Measurements from ENCODE around the gene ZFYVE21.

- no peak for TF ChIP-seq CTCF (IDR thresholded peaks at IDR 0.05)
- TF ChIP-seq SREBF2 (IDR thresholded peaks at IDR 0.05) = no peak
- no peak for TF ChIP-seq ZFP36 (IDR thresholded peaks at IDR 0.05; ENCODE audit: borderline replicate concordance, partially characterized antibody)
- no peak for TF ChIP-seq MAFK (IDR thresholded peaks at IDR 0.05; ENCODE audit: partially characterized antibody)
- TF ChIP-seq RNF2 (IDR thresholded peaks at IDR 0.05; ENCODE audit: borderline replicate concordance, low read depth) = no peak
- TF ChIP-seq PHF8 (IDR thresholded peaks at IDR 0.05; ENCODE audit: borderline replicate concordance, low read depth) = no peak
- TF ChIP-seq REST (IDR thresholded peaks at IDR 0.05) = no peak
- TF ChIP-seq KDM1A (IDR thresholded peaks at IDR 0.05; ENCODE audit: low read depth) = no peak
- no peak for TF ChIP-seq POLR2A (IDR thresholded peaks at IDR 0.05; ENCODE audit: low read length)
- no peak for TF ChIP-seq HOXA7 (CRISPR knock-in tag; IDR thresholded peaks at IDR 0.05)
- TF ChIP-seq ESRRA (IDR thresholded peaks at IDR 0.05; ENCODE audit: borderline replicate concordance, low read length) = no peak
Measured at GRCh38 chr14:103669370-103669769, 46.2 kb upstream of the ZFYVE21 start.

Measured in A549 (cell line).